GM18517 (cell line): ENCODE results near the gene RTKN.

ENCODE experiments used
- ATAC-seq: cut with Tn5 transposase; IDR thresholded peaks from one replicate; pipeline ENCODE4 v1.9.1; 2021; ENCODE audit warnings: mild to moderate bottlenecking, moderate library complexity; ENCODE audit not compliant: unreplicated experiment

Gene RTKN

DNA sequence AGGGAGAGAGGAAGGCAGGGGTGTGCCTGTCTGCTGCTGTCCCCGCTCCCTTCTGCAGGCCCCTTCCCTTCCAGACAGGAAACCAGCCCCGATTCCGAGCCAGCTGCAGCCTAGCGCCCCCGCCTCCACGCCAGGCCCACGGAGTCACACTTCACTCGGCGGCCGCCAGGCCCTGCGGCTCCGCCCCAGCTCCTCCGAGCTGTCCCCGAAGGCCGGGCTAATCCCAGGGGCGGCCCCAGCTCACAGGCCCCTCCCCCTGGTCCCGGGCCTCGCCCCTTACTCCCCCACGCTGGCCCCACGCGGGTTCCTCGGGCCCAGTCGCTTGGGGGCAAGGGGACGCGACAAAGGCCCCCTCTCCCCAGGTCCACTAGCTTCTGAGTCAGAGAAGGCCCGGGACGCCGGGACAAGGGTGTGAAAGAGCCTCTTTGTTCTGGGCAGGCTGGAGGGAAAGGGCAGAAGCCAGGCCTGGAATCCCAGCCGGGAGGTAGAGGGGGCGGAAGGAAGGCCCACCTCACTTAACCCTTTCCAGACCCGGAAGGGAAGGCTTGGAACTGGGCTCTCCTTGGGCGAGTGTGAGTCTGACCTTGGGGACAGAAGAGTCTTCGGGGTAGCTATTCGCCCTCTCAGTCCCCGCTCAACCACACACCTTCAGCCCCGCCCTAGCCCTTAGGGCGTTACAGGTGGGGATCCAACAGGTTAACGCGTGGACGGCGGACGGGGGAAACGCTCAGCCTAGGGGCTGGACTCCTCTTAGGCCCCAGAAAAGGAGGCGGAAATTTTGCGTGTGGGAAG lies 1.2 kb downstream of the RTKN start:
- ATAC-seq = peak; percentile 72

- ATAC-seq = no peak
Measured at GRCh38 chr2:74439803-74440377, 1.8 kb downstream of the RTKN start.

GRCh38 chr2:74439373-74439772 lies 2.4 kb downstream of the RTKN start:
- no peak for ATAC-seq

DNA sequence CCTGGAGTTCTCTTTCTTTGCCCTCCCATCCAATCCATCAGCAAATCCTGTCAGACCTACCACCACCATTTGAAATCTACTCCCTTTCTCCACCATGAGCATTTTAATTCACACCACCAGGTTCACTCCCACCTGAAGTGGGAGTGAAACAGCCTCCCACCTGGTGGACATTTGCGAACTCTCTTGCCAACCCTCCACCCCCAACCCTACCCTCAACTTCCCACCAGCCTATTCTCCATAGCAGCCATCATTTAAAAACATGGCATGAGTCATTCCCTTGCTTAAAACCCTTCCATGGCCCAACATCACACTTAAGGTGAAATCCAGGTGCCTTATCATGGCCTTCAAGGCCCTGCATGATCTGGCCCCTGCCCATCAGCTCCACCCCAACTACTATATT lies 3.5 kb downstream of the RTKN start:
- no peak for ATAC-seq

DNA sequence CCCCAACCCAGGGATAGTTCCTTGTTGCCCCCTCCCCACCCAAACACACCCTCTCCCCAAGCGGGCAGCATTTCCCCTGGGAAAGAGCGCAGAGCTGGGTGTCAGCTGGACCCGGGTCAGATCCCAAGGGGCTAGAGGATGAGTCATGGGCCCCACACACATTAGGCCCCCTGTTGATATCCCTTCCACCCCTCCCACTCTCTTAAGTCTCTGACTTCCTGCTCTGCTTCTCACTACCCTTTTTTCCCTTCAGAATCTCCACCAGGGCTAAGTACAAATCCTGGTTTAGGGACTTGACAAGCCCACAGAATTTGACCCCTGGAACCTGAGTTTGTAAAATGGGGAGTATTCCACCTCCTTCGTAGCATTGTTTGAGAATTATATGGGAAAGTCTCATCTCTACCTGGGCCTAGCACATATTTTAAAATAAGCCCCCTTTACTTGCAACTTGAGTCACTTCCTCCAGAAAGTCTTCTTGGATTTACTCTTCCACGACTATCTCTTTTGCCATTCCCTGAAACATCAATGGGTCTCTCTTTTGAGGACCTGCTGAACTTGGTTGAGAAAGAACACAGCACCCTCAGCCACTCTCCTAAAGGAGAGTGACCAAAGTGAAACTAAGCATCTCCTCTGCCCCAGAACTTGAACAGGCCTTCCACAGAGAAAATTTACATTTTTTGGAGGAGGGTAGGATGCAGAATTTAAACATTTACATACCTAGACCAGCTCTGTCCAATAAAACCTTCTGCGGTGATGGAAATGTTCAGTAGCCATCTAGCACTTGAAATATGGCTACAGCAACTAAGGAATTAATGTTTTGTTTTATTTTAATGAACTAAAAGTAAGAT lies 4.7 kb downstream of the RTKN start:
- ATAC-seq = no peak

GRCh38 chr2:74436111-74436805 lies 5.5 kb downstream of the RTKN start:
- no peak for ATAC-seq

GRCh38 chr2:74430502-74430901 lies 11.2 kb downstream of the RTKN start:
- ATAC-seq = no peak

GRCh38 chr2:74429487-74430451 lies 12.0 kb downstream of the RTKN start:
- ATAC-seq = no peak

- no peak for ATAC-seq
Measured at GRCh38 chr2:74428675-74429074, 13.1 kb downstream of the RTKN start.

DNA sequence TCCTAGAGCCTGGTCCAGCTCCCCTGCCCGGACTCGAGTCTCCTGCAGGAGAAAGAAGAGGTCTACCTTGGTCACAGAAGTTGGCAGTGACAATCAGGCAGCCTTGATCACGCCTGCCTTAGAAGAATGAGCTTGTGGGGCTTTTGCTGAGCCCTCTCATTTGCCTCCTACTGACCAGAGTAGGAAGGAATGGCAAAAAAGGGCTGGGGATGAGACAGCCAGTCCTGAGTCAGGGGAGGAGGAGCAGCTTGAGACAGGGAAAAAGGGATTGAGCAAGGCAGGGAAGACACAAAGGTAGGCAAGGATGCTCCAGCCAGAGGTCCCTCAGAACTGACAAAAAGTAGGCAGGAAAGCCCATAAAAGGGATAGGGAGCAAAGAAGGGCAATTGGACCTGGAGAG lies 14.2 kb downstream of the RTKN start:
- ATAC-seq = no peak

DNA sequence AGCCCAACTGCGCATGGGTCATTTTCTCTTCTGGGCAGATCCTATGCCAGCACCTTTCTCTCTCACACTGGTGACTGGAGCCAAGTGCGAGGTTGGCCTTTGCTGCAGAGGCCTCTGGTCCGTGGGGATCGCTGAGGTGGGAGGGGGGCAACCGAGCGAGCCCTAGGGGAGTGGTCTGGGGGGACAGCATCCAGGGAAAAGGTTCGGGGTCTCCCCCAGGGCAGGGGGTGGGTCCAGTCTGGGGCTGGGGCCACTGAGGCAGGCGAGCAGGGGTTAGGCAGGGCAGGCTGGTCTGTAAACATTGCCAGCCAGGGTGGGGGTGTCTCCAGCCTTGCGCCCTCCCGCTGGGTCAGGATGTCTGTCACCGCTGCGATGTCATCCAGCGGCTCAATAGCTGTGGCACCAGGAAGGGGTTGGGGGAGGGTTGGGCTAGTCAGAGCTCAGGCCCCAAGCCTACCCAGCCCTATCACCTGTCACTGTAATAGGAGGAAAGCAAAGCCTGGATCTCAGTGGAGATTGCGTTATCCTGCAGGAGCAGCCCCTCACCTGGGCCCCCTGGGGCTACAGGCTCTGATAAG lies 15.5 kb downstream of the RTKN start:
- ATAC-seq = no peak

DNA sequence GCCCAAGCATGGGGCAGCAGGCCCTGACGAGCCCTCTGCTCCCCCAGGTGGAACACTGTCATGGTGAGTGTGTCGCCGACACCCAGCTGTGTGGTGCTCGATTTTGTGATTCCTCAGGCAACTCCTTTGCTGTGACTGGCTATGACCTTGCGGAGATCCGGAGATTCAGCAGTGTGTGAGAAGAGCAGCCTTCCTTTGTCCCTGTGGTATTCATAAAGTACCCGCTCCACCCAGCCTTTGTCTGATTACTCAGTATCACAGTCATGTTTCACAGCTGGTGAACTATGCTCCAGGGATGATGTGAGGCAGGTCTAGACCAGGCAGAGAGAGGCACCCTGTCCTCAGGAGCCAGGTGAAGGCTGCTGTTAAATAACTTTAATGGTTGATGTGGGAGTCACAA lies 16.2 kb downstream of the RTKN start:
- ATAC-seq = no peak

DNA sequence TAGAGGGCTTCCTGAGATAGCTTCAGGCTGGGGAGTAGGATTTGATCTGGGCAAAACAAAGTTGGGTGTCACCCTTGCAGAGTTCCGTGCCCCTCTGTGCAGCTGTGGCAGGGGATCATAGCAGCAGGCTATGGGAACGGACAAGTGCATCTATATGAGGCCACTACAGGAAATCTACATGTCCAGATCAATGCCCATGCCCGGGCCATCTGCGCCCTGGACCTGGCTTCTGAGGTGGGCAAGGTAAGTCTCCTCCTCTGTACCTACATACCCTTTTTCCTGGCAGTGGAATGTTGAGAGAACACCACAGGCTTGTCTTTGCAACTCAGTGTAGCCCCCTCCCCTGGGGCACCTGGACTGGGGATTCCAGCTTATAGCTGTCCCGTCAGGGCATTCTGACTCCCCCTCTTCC lies 16.7 kb downstream of the RTKN start:
- ATAC-seq = no peak

- ATAC-seq = no peak
Measured at GRCh38 chr2:74424139-74424992, 17.4 kb downstream of the RTKN start.

GRCh38 chr2:74423231-74424095 lies 18.3 kb downstream of the RTKN start:
- no peak for ATAC-seq

- peak; percentile 91 for ATAC-seq
Measured at GRCh38 chr2:74421221-74421870, 20.4 kb downstream of the RTKN start, which contains the start of the genes C2orf81 and WDR54. Gene C2orf81, minus strand, starts transcription at chr2:74421619. Its CDS starts 59 bp downstream, at chr2:74421560. Gene WDR54, plus strand, starts transcription at chr2:74421730. Its CDS starts 424 bp downstream, at chr2:74422154.
